ENCODE results near the gene UBE2D2.

DNA sequence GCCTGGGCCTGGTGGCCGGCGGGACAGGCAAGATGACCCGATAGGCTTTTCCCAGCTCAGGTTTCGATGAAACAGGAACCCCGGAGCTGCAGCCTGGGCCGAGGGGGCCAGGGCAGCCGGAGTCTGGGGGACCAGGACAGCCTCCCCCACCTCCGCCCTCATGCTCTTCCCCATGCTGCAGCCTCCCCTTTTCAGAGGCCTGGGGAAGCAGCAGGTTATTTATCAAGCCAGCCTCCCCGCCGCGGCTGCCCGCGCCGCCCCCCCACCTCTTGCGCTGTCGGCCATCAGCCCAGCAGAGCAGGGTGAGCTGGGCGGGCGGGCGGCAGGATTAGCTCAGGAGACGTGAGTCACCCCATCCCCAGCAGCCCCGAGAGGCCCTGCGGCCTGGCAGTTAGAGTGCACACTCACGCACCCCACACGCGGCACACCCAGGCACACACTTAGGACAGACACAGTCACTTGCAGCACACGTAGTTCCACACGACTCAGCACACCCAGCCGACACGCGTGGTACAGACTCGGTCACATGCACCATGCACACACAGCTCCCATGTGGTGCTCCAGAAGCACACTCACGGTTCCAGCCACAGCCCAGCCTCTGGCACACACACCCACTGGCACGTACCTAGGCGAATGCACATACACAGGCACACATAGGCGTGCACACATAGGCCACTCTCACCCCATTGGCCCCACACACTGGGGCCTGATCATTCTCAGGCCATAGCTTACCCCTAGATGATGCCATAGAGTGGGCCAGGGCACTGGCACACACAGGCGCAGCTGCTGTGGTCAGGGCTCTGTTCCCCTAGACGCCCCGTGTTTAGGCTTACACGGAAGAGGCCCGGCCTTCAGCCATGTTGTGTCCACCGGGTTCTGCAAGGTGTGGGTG, 100.0 kb downstream of the UBE2D2 start:
- TF ChIP-seq, protein P1, sequence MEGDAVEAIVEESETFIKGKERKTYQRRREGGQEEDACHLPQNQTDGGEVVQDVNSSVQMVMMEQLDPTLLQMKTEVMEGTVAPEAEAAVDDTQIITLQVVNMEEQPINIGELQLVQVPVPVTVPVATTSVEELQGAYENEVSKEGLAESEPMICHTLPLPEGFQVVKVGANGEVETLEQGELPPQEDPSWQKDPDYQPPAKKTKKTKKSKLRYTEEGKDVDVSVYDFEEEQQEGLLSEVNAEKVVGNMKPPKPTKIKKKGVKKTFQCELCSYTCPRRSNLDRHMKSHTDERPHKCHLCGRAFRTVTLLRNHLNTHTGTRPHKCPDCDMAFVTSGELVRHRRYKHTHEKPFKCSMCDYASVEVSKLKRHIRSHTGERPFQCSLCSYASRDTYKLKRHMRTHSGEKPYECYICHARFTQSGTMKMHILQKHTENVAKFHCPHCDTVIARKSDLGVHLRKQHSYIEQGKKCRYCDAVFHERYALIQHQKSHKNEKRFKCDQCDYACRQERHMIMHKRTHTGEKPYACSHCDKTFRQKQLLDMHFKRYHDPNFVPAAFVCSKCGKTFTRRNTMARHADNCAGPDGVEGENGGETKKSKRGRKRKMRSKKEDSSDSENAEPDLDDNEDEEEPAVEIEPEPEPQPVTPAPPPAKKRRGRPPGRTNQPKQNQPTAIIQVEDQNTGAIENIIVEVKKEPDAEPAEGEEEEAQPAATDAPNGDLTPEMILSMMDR (IDR thresholded peaks at IDR 0.05): peak in 1 of 4 experiments; percentile 12
- TF ChIP-seq POLR2A (IDR thresholded peaks at IDR 0.05) (no peak), POLR2AphosphoS5 (IDR thresholded peaks at IDR 0.05) (peak; percentile 87)

Data from gastroesophageal sphincter (tissue), 3 donors.